ENCODE measurements around the gene AOX1.
A peak's percentile ranks its signal among the peaks of the same experiment; 100 is the strongest.

AOX1 gene

GRCh38 chr2:200687922-200688920 lies 102.4 kb downstream of the AOX1 start:
- H3K4me3 ChIP-seq (ENCODE audit: low read depth, low read length) = no peak overlapping the region
- no peak for DNase-seq (ENCODE audit: low read depth)
- TF ChIP-seq MYC (IDR thresholded peaks at IDR 0.05; ENCODE audit: low read depth, low read length) (no peak), CTCF (IDR thresholded peaks at IDR 0.05; ENCODE audit: low read depth, low read length) (no peak), POLR2A (IDR thresholded peaks at IDR 0.05; ENCODE audit: extremely low read depth, insufficient read length) (no peak), MAX (IDR thresholded peaks at IDR 0.05; ENCODE audit: low read depth, low read length) (no peak)

DNA sequence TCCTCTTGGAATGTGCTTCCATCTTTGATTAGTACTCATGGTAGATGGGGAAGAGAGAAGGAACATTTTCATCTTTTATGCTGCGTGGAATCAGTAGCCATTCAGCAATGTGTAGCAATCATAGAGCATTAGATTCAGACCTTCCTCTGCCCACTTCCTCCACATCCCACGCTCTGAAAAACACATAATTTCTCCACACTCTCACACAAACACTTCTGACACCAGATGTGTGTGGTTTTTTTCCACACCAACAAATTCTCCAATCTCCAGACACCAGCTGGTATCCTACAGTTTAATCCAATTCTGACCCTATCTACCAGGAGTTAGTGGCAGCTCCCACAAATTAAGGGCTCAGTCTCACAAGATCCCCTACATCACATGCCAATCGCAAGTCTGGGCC lies 103.3 kb downstream of the AOX1 start:
- TF ChIP-seq MAX (IDR thresholded peaks at IDR 0.05; ENCODE audit: low read depth, low read length) (peak; percentile 12; the same call in 1 of the 2 replicates), POLR2A (IDR thresholded peaks at IDR 0.05; ENCODE audit: extremely low read depth, insufficient read length) (no peak)
- no peak overlapping the region for H3K4me3 ChIP-seq (ENCODE audit: low read depth, low read length)
- DNase-seq (ENCODE audit: low read depth) = peak; percentile 66

GRCh38 chr2:200693836-200694470 lies 108.1 kb downstream of the AOX1 start:
- H3K4me3 ChIP-seq (ENCODE audit: low read depth, low read length) = no peak overlapping the region
- no peak for DNase-seq (ENCODE audit: low read depth)
- TF ChIP-seq CTCF (IDR thresholded peaks at IDR 0.05; ENCODE audit: low read depth, low read length) = no peak
- TF ChIP-seq MYC (IDR thresholded peaks at IDR 0.05; ENCODE audit: low read depth, low read length) = no peak

- peak overlapping the region; percentile 9 for H3K4me3 ChIP-seq (ENCODE audit: low read depth, low read length)
- TF ChIP-seq MAX (IDR thresholded peaks at IDR 0.05; ENCODE audit: low read depth, low read length) = peak; percentile 46; the same call in 1 of the 2 replicates
- peak; percentile 41 for TF ChIP-seq POLR2A (IDR thresholded peaks at IDR 0.05; ENCODE audit: extremely low read depth, insufficient read length)
- no peak for TF ChIP-seq CTCF (IDR thresholded peaks at IDR 0.05; ENCODE audit: low read depth, low read length)
- 0 out of 2 replicates have a peak, but pooled peaks have one; percentile 41 for TF ChIP-seq MYC (IDR thresholded peaks at IDR 0.05; ENCODE audit: low read depth, low read length)
- DNase-seq (ENCODE audit: low read depth) = peak; percentile 93
Measured at GRCh38 chr2:200695191-200695590, 109.4 kb downstream of the AOX1 start.

DNA sequence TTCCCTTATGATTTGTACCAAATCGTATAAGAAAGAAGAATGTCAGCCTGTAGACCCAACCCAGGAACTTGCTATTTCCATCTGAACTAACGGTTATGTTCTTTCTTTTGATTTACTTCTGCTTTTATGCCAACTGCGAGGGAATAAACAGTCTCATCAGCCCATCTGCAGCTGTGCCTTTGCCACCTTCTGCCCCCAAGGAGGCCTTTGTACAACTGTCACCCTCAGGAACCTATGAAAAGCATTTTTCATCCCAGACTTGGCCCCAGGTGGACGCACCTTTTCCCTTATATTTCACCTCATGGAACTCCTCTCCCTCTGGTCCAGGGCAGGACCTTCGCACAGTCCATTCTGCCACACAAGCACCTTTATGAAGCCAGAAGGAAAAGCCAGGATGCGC lies 109.8 kb downstream of the AOX1 start:
- peak; percentile 81 for DNase-seq (ENCODE audit: low read depth)
- TF ChIP-seq CTCF (IDR thresholded peaks at IDR 0.05; ENCODE audit: low read depth, low read length) (no peak), MYC (IDR thresholded peaks at IDR 0.05; ENCODE audit: low read depth, low read length) (no peak), POLR2A (IDR thresholded peaks at IDR 0.05; ENCODE audit: extremely low read depth, insufficient read length) (no peak), MAX (IDR thresholded peaks at IDR 0.05; ENCODE audit: low read depth, low read length) (no peak)
- no peak overlapping the region for H3K4me3 ChIP-seq (ENCODE audit: low read depth, low read length)

DNA sequence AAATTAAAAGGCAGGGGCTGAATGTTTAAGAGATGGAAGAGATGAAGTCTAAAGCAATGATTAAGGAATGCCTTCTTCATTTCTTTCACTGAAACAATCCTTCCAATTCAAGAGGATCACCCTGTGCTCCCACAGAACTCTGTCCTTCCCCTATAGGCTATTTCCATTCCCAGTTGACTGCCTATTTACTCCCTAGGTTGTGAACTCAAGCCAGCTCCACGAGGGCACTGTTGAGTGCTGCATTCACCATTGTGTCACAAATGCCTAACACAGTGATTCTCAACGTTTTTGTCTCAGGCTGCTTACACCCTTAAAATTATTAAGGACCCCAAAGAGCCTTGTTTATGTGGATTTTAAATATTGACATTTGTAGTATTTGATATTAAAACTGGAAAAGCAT lies 112.4 kb downstream of the AOX1 start:
- TF ChIP-seq MYC (IDR thresholded peaks at IDR 0.05; ENCODE audit: low read depth, low read length) (no peak), MAX (IDR thresholded peaks at IDR 0.05; ENCODE audit: low read depth, low read length) (no peak), CTCF (IDR thresholded peaks at IDR 0.05; ENCODE audit: low read depth, low read length) (no peak), POLR2A (IDR thresholded peaks at IDR 0.05; ENCODE audit: extremely low read depth, insufficient read length) (no peak)
- no peak overlapping the region for H3K4me3 ChIP-seq (ENCODE audit: low read depth, low read length)
- DNase-seq (ENCODE audit: low read depth) = no peak
